ENCODE data around the gene WDFY4. TPM values are rescaled to one million over a fixed set of nuclear protein-coding genes. Genes with fewer than 3 reads are reported as not detected.

WDFY4 gene
- total and polyA plus RNA-seq, 2 of the 13 experiments (the other 11 are each of a cell fraction or from before 2014, with no cell fraction given): not detected

DNA sequence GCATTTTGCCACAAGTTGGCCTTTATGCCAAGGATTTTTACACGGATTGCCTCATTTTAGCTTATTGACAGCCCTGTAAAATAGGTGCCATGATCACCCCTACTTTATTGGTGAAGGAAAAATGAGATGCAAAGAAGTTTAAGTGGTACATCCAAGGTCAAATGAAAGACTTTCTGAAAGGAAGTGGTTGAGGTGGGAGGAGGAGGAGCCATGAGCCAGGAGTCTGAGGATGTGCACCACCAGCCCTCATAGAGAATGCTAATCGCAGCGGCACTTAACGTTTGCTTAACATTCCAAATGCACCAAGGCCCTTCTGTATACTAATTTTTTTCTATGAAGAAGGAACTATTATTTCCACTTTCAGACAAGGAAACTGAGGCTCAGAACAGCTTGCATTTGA is 286.0 kb downstream of the WDFY4 start:
- intact Hi-C loops (cut with micrococcal nuclease; ENCODE audit: unreplicated experiment): no loop called here
- CTCF ChIA-PET (ENCODE audit: low intra/inter-chr PET ratio, low total read pairs): no interaction called here
- BruUV-seq (replicated peaks): no TSS peak

More for the DNA sequence above, 286.0 kb downstream of the WDFY4 start:
- Histone ChIP-seq H3K36me3 (replicated peaks in 1 of 2; ENCODE audit: control insufficient read depth in 1 of 2, insufficient read depth in 2 of 2, low read length in 2 of 2) (no peaks in the 10 kb centered on the region), H3K27me3 (ENCODE audit: control insufficient read depth in 1 of 2, insufficient read depth in 2 of 2, low read length in 2 of 2) (no peaks in the 10 kb centered on the region), H3K79me2 (ENCODE audit: insufficient read depth, low read length) (no peaks in the 10 kb centered on the region), H2AFZ (ENCODE audit: low read length) (no peak overlapping the region), H3K4me2 (ENCODE audit: low read depth, low read length) (no peak overlapping the region), H3K9ac (ENCODE audit: insufficient read depth, low read depth, low read length) (no peak overlapping the region), H4K20me1 (ENCODE audit: insufficient read depth, low read length) (0 out of 2 replicates have a peak, but pooled peaks cover 2% of the 10 kb centered on the region), H3K27ac (ENCODE audit: extremely low read length, insufficient read depth, low read length) (no peak overlapping the region), H3K4me1 (ENCODE audit: insufficient read depth, low read length) (no peaks in the 10 kb centered on the region), H3K9me3 (ENCODE audit: low read length) (no peaks in the 10 kb centered on the region), H3K4me3 (replicated peaks in 1 of 3; ENCODE audit: insufficient read depth in 1 of 3, low read depth in 2 of 3, low read length in 3 of 3) (no peak overlapping the region)
- in situ Hi-C loops (cut with HindIII; ENCODE audit: extremely low pct_ligation_motif_present, low pct_unique_long_range_greater_than_20kb): loop anchor here (10.0 kb wide), 2 partner anchors 394 to 544 kb away; no protein-coding TSS in a partner anchor
- DNase-seq (ENCODE audit: low spot score) (no peak), ATAC-seq (no peak), FAIRE-seq (no peak)
- POLR2A ChIA-PET: no interaction called here
- 35% methylated on average over 4 of the region's 4 CpGs for WGBS (ENCODE audit: low lambda C conversion rate)
- TF ChIP-seq KLF12 (CRISPR knock-in tag; IDR thresholded peaks at IDR 0.05; ENCODE audit: borderline replicate concordance): no peak
- TF ChIP-seq XRCC5 (optimal IDR thresholded peaks at IDR 0.05; ENCODE audit: low read length): no peak
- no peak for TF ChIP-seq ZSCAN9 (CRISPR knock-in tag; IDR thresholded peaks at IDR 0.05; ENCODE audit: borderline replicate concordance)
- TF ChIP-seq ZSCAN20 (CRISPR knock-in tag; IDR thresholded peaks at IDR 0.05; ENCODE audit: borderline replicate concordance): no peak
- TF ChIP-seq, protein P1, sequence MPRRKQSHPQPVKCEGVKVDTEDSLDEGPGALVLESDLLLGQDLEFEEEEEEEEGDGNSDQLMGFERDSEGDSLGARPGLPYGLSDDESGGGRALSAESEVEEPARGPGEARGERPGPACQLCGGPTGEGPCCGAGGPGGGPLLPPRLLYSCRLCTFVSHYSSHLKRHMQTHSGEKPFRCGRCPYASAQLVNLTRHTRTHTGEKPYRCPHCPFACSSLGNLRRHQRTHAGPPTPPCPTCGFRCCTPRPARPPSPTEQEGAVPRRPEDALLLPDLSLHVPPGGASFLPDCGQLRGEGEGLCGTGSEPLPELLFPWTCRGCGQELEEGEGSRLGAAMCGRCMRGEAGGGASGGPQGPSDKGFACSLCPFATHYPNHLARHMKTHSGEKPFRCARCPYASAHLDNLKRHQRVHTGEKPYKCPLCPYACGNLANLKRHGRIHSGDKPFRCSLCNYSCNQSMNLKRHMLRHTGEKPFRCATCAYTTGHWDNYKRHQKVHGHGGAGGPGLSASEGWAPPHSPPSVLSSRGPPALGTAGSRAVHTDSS (CRISPR knock-in tag; conservative IDR thresholded peaks at IDR 0.05): no peak
- TF ChIP-seq, protein P2, sequence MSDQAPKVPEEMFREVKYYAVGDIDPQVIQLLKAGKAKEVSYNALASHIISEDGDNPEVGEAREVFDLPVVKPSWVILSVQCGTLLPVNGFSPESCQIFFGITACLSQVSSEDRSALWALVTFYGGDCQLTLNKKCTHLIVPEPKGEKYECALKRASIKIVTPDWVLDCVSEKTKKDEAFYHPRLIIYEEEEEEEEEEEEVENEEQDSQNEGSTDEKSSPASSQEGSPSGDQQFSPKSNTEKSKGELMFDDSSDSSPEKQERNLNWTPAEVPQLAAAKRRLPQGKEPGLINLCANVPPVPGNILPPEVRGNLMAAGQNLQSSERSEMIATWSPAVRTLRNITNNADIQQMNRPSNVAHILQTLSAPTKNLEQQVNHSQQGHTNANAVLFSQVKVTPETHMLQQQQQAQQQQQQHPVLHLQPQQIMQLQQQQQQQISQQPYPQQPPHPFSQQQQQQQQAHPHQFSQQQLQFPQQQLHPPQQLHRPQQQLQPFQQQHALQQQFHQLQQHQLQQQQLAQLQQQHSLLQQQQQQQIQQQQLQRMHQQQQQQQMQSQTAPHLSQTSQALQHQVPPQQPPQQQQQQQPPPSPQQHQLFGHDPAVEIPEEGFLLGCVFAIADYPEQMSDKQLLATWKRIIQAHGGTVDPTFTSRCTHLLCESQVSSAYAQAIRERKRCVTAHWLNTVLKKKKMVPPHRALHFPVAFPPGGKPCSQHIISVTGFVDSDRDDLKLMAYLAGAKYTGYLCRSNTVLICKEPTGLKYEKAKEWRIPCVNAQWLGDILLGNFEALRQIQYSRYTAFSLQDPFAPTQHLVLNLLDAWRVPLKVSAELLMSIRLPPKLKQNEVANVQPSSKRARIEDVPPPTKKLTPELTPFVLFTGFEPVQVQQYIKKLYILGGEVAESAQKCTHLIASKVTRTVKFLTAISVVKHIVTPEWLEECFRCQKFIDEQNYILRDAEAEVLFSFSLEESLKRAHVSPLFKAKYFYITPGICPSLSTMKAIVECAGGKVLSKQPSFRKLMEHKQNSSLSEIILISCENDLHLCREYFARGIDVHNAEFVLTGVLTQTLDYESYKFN (CRISPR knock-in tag; conservative IDR thresholded peaks at IDR 0.05): no peak
- TF ChIP-seq, protein P3, sequence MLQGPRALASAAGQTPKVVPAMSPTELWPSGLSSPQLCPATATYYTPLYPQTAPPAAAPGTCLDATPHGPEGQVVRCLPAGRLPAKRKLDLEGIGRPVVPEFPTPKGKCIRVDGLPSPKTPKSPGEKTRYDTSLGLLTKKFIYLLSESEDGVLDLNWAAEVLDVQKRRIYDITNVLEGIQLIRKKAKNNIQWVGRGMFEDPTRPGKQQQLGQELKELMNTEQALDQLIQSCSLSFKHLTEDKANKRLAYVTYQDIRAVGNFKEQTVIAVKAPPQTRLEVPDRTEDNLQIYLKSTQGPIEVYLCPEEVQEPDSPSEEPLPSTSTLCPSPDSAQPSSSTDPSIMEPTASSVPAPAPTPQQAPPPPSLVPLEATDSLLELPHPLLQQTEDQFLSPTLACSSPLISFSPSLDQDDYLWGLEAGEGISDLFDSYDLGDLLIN (CRISPR knock-in tag; IDR thresholded peaks at IDR 0.05; ENCODE audit: borderline replicate concordance): no peak
- TF ChIP-seq REPIN1 (CRISPR knock-in tag; IDR thresholded peaks at IDR 0.05; ENCODE audit: borderline replicate concordance, low read depth): no peak
- no peak for TF ChIP-seq MIER3 (CRISPR knock-in tag; IDR thresholded peaks at IDR 0.05; ENCODE audit: borderline replicate concordance)
- no peak for TF ChIP-seq CAMTA2 (CRISPR knock-in tag; IDR thresholded peaks at IDR 0.05; ENCODE audit: borderline replicate concordance)
- TF ChIP-seq NFYC (CRISPR knock-in tag; IDR thresholded peaks at IDR 0.05): no peak
- no peak for TF ChIP-seq SMARCE1 (IDR thresholded peaks at IDR 0.05; ENCODE audit: borderline replicate concordance)
- no peak for TF ChIP-seq LCORL (IDR thresholded peaks at IDR 0.05)
- TF ChIP-seq LCORL (CRISPR knock-in tag; IDR thresholded peaks at IDR 0.05): no peak

Measured in HepG2 (cell line).